A673 (cell line): ENCODE results near the gene TSPAN15. TPM values are rescaled to one million over a fixed set of nuclear protein-coding genes. Genes with fewer than 3 reads are reported as not detected.
A peak's percentile ranks its signal among the peaks of the same experiment; 100 is the strongest.

Source experiments
- BruUV-seq: library from RNA; stranded (reverse); fragments of 400-500 nt; replicated peaks from 2 replicates; lab custom pipeline; 2021; lab: Mats Ljungman, UMichigan
- CTCF ChIA-PET: fragments of 300-600 bp; sonication (Branson Sonifier 250); formaldehyde crosslinking; loops from one replicate; lab custom pipeline; 2022; ENCODE audit warnings: antibody characterized with exemption; lab: Charles Lee
- POLR2A ChIA-PET: fragments of 300-600 bp; sonication (Branson Sonifier 250); formaldehyde crosslinking; loops from one replicate; lab custom pipeline; 2022; ENCODE audit warnings: antibody characterized with exemption; ENCODE audit not compliant: low non-redundant PET; lab: Charles Lee
- DNase-seq: peaks from one replicate; pipeline ENCODE4 v3.0.0-alpha.2; 2015; ENCODE audit warnings: low spot score
- H3K27ac ChIP-seq: fragments of 200-600 bp; sonication (generic); 2 replicates; pipeline ENCODE4 v1.5.1; 2016; ENCODE audit warnings: mixed run types, low read depth, mild to moderate bottlenecking, mixed read lengths, antibody characterized with exemption, low read length; ENCODE audit not compliant: poor library complexity, severe bottlenecking
- H3K27me3 ChIP-seq: fragments of 200-600 bp; sonication (generic); replicated peaks from 2 replicates; pipeline ENCODE4 v1.6.1; 2017; ENCODE audit warnings: mixed run types, low read depth, mild to moderate bottlenecking, mixed read lengths, antibody characterized with exemption, low read length; ENCODE audit not compliant: insufficient read depth, poor library complexity
- H3K36me3 ChIP-seq: fragments of 200-600 bp; sonication (generic); 2 replicates; pipeline ENCODE4 v1.6.1; 2016; ENCODE audit warnings: mixed run types, mild to moderate bottlenecking, mixed read lengths, antibody characterized with exemption, low read length; ENCODE audit not compliant: insufficient read depth, poor library complexity, severe bottlenecking
- H3K4me1 ChIP-seq: fragments of 200-600 bp; sonication (generic); 2 replicates; pipeline ENCODE4 v1.6.1; 2017; ENCODE audit warnings: mixed run types, mild to moderate bottlenecking, mixed read lengths, antibody characterized with exemption, low read length; ENCODE audit not compliant: insufficient read depth, poor library complexity, severe bottlenecking
- H3K4me3 ChIP-seq: fragments of 200-600 bp; sonication (generic); 2 replicates; pipeline ENCODE4 v1.5.1; 2016; ENCODE audit warnings: low read depth, mixed run types, mild to moderate bottlenecking, mixed read lengths, low read length; ENCODE audit not compliant: poor library complexity, severe bottlenecking
- H3K9me3 ChIP-seq: fragments of 200-600 bp; sonication (generic); 2 replicates; pipeline ENCODE4 v1.6.1; 2016; ENCODE audit warnings: mixed run types, low read depth, mild to moderate bottlenecking, mixed read lengths, antibody characterized with exemption, low read length; ENCODE audit not compliant: poor library complexity, severe bottlenecking
- CTCF ChIP-seq: fragments of 300-800, 200-600 bp; sonication (generic); conservative IDR thresholded peaks from 2 replicates; pipeline ENCODE4 v1.5.1; 2017; ENCODE audit warnings: low read depth, mild to moderate bottlenecking, antibody characterized with exemption, low read length, moderate library complexity, mixed read lengths
- EZH2 ChIP-seq: fragments of 200-600 bp; sonication (generic); IDR thresholded peaks from 2 replicates; pipeline ENCODE4 v1.6.1; 2017; ENCODE audit warnings: borderline replicate concordance, low read depth, mild to moderate bottlenecking, mixed read lengths, antibody characterized with exemption, low read length; ENCODE audit not compliant: poor library complexity, severe bottlenecking
- intact Hi-C: fragments of 100-400 bp; cut with micrococcal nuclease; formaldehyde crosslinking; loops from one replicate; pipeline ENCODE4 v1.10.0; 2022; ENCODE audit not compliant: unreplicated experiment
- total RNA-seq: library from RNA; stranded (reverse); gene quantifications from 2 replicates; pipeline ENCODE4 v1.2.3, GENCODE V29; 2021

Gene TSPAN15
- total RNA-seq, 1 experiment from 2014 or later: 2.1 TPM

- BruUV-seq: no TSS peak
- ChIA-PET POLR2A (no interaction called here), CTCF (interaction anchor here (0.6 kb wide), 1 partner anchor 163 kb away, joined by 3 read pairs; no protein-coding TSS in a partner anchor)
- Histone ChIP-seq H3K27ac (peak overlapping the region; percentile 51), H3K27me3 (no peaks in the 10 kb centered on the region), H3K9me3 (no peaks in the 10 kb centered on the region), H3K4me1 (no peaks in the 10 kb centered on the region), H3K4me3 (no peak overlapping the region), H3K36me3 (no peaks in the 10 kb centered on the region)
- peak; percentile 39 for DNase-seq
- TF ChIP-seq CTCF (no peak), EZH2 (no peak)
- intact Hi-C loops: no loop called here
Observed at GRCh38 chr10:69468751-69469089, 17.5 kb downstream of the TSPAN15 start.

GRCh38 chr10:69469976-69470375 lies 18.7 kb downstream of the TSPAN15 start:
- Histone ChIP-seq H3K36me3 (no peaks in the 10 kb centered on the region), H3K27me3 (no peaks in the 10 kb centered on the region), H3K27ac (no peak overlapping the region), H3K4me1 (no peaks in the 10 kb centered on the region), H3K4me3 (no peak overlapping the region), H3K9me3 (no peaks in the 10 kb centered on the region)
- intact Hi-C loops: no loop called here
- no TSS peak for BruUV-seq
- TF ChIP-seq EZH2: no peak
- TF ChIP-seq CTCF: no peak
- CTCF ChIA-PET: interaction anchor here (1.4 kb wide), 1 partner anchor 45 kb away, joined by 3 read pairs; no protein-coding TSS in a partner anchor
- DNase-seq: no peak
- POLR2A ChIA-PET: no interaction called here

- no peaks in the 10 kb centered on the region for H3K36me3 ChIP-seq
- POLR2A ChIA-PET: no interaction called here
- BruUV-seq: no TSS peak
- CTCF ChIA-PET: interaction anchor here (1.4 kb wide), 1 partner anchor 44 kb away, joined by 3 read pairs; no protein-coding TSS in a partner anchor
- no peak overlapping the region for H3K4me3 ChIP-seq
- H3K27ac ChIP-seq: no peak overlapping the region
- intact Hi-C loops: no loop called here
- no peak for DNase-seq
- no peaks in the 10 kb centered on the region for H3K4me1 ChIP-seq
- H3K9me3 ChIP-seq: no peaks in the 10 kb centered on the region
- TF ChIP-seq CTCF: no peak
- TF ChIP-seq EZH2: no peak
- H3K27me3 ChIP-seq: no peaks in the 10 kb centered on the region
Observed at GRCh38 chr10:69470463-69471384, 19.5 kb downstream of the TSPAN15 start.
